Uterus (tissue), 2 donors: ENCODE measurements around the gene DDX19B.

Experiments
- CTCF ChIP-seq, 4 experiments: fragments of 200-600 bp in 2 of 4; fragments of 450-650 bp in 2 of 4; sonication (generic) in 2 of 4; IDR thresholded peaks; one replicate each; pipeline ENCODE4 v1.5.1; 2016 to 2019; ENCODE audit warnings: antibody characterized with exemption in 4 of 4, mild to moderate bottlenecking in 2 of 4, moderate library complexity in 1 of 4
- POLR2A ChIP-seq, 2 donors: fragments of 450-650 bp; IDR thresholded peaks; one replicate each; pipeline ENCODE4 v1.6.1; 2016; ENCODE audit warnings: antibody characterized with exemption in 2 of 2, mild to moderate bottlenecking in 1 of 2, moderate library complexity in 1 of 2

GRCh38 chr16:70359552-70359951 lies 60.6 kb downstream of the DDX19B start:
- TF ChIP-seq CTCF (IDR thresholded peaks at IDR 0.05) (no peak), POLR2A (IDR thresholded peaks at IDR 0.05) (no peak)
